H1 (cell line): ENCODE measurements around the gene ZNF473. TPM values are rescaled to one million over a fixed set of nuclear protein-coding genes. Genes with fewer than 3 reads are reported as not detected.

Experiments
- RAD21 ChIP-seq, 2 experiments: IDR thresholded peaks in 1 of 2; conservative IDR thresholded peaks in 1 of 2; 2 replicates each; pipeline ENCODE4 v1.6.1; 2011; ENCODE audit warnings: low read depth in 2 of 2, low read length in 2 of 2, improper control_type of control experiment in 1 of 2, inconsistent platforms in 1 of 2, mild to moderate bottlenecking in 1 of 2, moderate library complexity in 1 of 2
- SP2 ChIP-seq: IDR thresholded peaks from 2 replicates; pipeline ENCODE4 v1.6.1; 2012; ENCODE audit warnings: mild to moderate bottlenecking, low read length, inconsistent platforms
- polyA plus RNA-seq, 7 experiments: library from polyadenylated mRNA; depleted of rRNA in 3 of 7; stranded (reverse) in 5 of 7; unstranded in 2 of 7; fragments of >200 nt in 5 of 7; fragments of 200-250 nt in 2 of 7; gene quantifications; 1 replicate in 5 of 7; 2 replicates in 1 of 7; 4 replicates in 1 of 7; pipeline versions ENCODE4 v1.2.1 to v1.2.3, GENCODE V29; 2011 to 2013; ENCODE audit warnings: missing spikeins in 2 of 7, mixed read lengths in 2 of 7
- total RNA-seq: library from RNA; stranded (reverse); fragmentation: NEBNext Ultra II Directional; extraction: Animal tissue kit (Norgen Biotek cat#: 25700); gene quantifications from 2 replicates; pipeline ENCODE4 v1.2.1, GENCODE V29; 2021

ZNF473 gene
- total and polyA plus RNA-seq, 2 of the 8 experiments (the other 6 are each of a cell fraction or from before 2014, with no cell fraction given), result 5.2 to 11.7 TPM

GRCh38 chr19:49983645-49984229, 42.1 kb upstream of the ZNF473 start (continued):
- TF ChIP-seq SP2 (no peak), RAD21 (IDR thresholded peaks at IDR 0.05 in 1 of 2, conservative IDR thresholded peaks at IDR 0.05 in 1 of 2; ENCODE audit: low read depth in 2 of 2, low read length in 2 of 2) (peak; percentile 93 to 98)
- TF ChIP-seq, all 59 proteins: peak for 4
